HK-2 (cell line): ENCODE measurements around the gene MED27.

Experiments used
- DNase-seq: peaks from one replicate; pipeline ENCODE4 v3.0.0-alpha.2; 2018; ENCODE audit not compliant: unreplicated experiment

MED27 gene

GRCh38 chr9:131969469-131969989 is 110.1 kb downstream of the MED27 start:
- DNase-seq, result no peak

- no peak for DNase-seq
Measured at GRCh38 chr9:131968632-131969031, 111.0 kb downstream of the MED27 start.

- no peak for DNase-seq
Measured at GRCh38 chr9:131965841-131966240, 113.8 kb downstream of the MED27 start.

GRCh38 chr9:131965103-131965502 is 114.6 kb downstream of the MED27 start:
- DNase-seq, result no peak

GRCh38 chr9:131963072-131964030 is 116.3 kb downstream of the MED27 start:
- no peak for DNase-seq

GRCh38 chr9:131961496-131961880 is 118.2 kb downstream of the MED27 start:
- DNase-seq, result no peak

GRCh38 chr9:131960851-131961495 is 118.7 kb downstream of the MED27 start:
- no peak for DNase-seq

- no peak for DNase-seq
Measured at GRCh38 chr9:131960311-131960710, 119.4 kb downstream of the MED27 start.

- DNase-seq, result no peak
Measured at GRCh38 chr9:131959887-131960286, 119.8 kb downstream of the MED27 start.

GRCh38 chr9:131959056-131959455 is 120.6 kb downstream of the MED27 start:
- no peak for DNase-seq

- no peak for DNase-seq
Measured at GRCh38 chr9:131954299-131954698, 125.4 kb downstream of the MED27 start.

- no peak for DNase-seq
Measured at GRCh38 chr9:131951905-131952304, 127.8 kb downstream of the MED27 start.

- DNase-seq, result no peak
Measured at GRCh38 chr9:131951155-131951554, 128.5 kb downstream of the MED27 start.

- no peak for DNase-seq
Measured at GRCh38 chr9:131950487-131950886, 129.2 kb downstream of the MED27 start.

GRCh38 chr9:131946180-131946579 is 133.5 kb downstream of the MED27 start:
- DNase-seq, result no peak

- DNase-seq, result no peak
Measured at GRCh38 chr9:131943351-131943841, 136.3 kb downstream of the MED27 start.

- DNase-seq, result no peak
Measured at GRCh38 chr9:131942146-131942720, 137.4 kb downstream of the MED27 start.

GRCh38 chr9:131937451-131937850 is 142.2 kb downstream of the MED27 start:
- DNase-seq, result no peak

- DNase-seq, result no peak
Measured at GRCh38 chr9:131936929-131937328, 142.7 kb downstream of the MED27 start.

GRCh38 chr9:131934673-131935072 is 145.0 kb downstream of the MED27 start:
- no peak for DNase-seq

GRCh38 chr9:131927091-131927490 is 152.6 kb downstream of the MED27 start:
- DNase-seq, result no peak

- no peak for DNase-seq
Measured at GRCh38 chr9:131926360-131926922, 153.2 kb downstream of the MED27 start.
